ACC112 (cell line): ENCODE measurements around the gene ID3.
A peak's percentile ranks its signal among the peaks of the same experiment; 100 is the strongest.
"Not testable (repeated sequence)": the region's sequence is repeated elsewhere in the genome, so short reads cannot be mapped to it uniquely, and the experiment has no call there.

ENCODE experiments used
- H2AFZ ChIP-seq: fragments of 200-600 bp; sonication (generic); one replicate; pipeline ENCODE4 v1.6.0; 2017; ENCODE audit warnings: antibody characterized with exemption, low read length; ENCODE audit not compliant: unreplicated experiment
- H3K27ac ChIP-seq: fragments of 200-600 bp; sonication (generic); 2 replicates; pipeline ENCODE4 v1.5.1; 2014; ENCODE audit warnings: low read depth, mild to moderate bottlenecking, antibody characterized with exemption, low read length, moderate library complexity
- H3K27me3 ChIP-seq: fragments of 200-600 bp; sonication (generic); 2 replicates; pipeline ENCODE4 v1.6.1; 2014; ENCODE audit warnings: mild to moderate bottlenecking, antibody characterized with exemption, low read length, moderate library complexity, mixed read lengths; ENCODE audit not compliant: insufficient read depth
- H3K36me3 ChIP-seq: fragments of 200-600 bp; sonication (generic); 2 replicates; pipeline ENCODE4 v1.6.1; 2016; ENCODE audit warnings: mild to moderate bottlenecking, antibody characterized with exemption, low read length, moderate library complexity, mixed read lengths; ENCODE audit not compliant: insufficient read depth
- H3K4me1 ChIP-seq: fragments of 200-600 bp; sonication (generic); one replicate; pipeline ENCODE4 v1.6.1; 2016; ENCODE audit warnings: low read length, mixed read lengths; ENCODE audit not compliant: insufficient read depth, unreplicated experiment, control insufficient read depth
- H3K4me3 ChIP-seq: fragments of 200-600 bp; sonication (generic); 2 replicates; pipeline ENCODE4 v1.5.1; 2014; ENCODE audit warnings: mild to moderate bottlenecking, low read depth, low read length
- H3K79me2 ChIP-seq: fragments of 200-600 bp; sonication (generic); one replicate; pipeline ENCODE4 v1.6.0; 2016; ENCODE audit warnings: low read length; ENCODE audit not compliant: control insufficient read depth, unreplicated experiment, insufficient read depth

The ID3 gene

DNA sequence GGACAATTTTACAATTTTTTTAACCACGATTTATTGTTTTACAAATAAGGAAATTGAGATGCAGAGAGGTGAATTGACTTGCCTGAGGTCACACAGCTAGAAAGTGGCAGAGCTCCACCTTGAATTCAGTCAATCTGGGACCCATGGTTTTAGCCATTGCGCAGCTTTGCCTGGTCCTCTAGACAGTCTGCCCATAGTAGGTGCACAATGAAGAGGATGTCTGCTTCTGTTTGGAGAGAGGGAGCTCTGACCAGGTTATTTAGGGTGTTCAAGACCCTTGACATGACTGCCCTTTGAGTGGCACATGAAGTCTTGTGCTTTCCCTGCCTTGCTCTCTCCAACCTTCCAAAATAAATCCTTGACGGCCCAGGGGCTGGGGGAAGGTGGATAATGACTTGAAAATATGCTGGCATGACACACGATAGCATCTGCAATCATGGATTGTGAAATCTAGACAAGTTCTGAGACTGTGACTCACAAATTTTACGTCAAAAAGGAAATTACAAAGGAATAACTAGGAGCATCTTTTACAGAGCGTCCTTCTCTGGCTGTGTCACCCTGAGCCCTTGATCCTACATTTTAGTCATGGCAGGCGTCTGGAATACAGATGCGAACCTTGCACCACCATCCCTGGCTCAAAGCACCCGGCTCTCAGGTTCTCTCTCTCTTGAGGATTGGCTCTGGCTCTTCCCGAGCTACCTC is 26.2 kb upstream of the ID3 start:
- H3K4me1 ChIP-seq = peaks cover 15% of the 10 kb centered on the region
- H3K27me3 ChIP-seq = no peaks in the 10 kb centered on the region
- peak overlapping the region; percentile 53 for H2AFZ ChIP-seq
- H3K27ac ChIP-seq = peak overlapping the region; percentile 96
- no peaks in the 10 kb centered on the region for H3K79me2 ChIP-seq
- H3K4me3 ChIP-seq = no peak overlapping the region
- H3K36me3 ChIP-seq = no peaks in the 10 kb centered on the region

DNA sequence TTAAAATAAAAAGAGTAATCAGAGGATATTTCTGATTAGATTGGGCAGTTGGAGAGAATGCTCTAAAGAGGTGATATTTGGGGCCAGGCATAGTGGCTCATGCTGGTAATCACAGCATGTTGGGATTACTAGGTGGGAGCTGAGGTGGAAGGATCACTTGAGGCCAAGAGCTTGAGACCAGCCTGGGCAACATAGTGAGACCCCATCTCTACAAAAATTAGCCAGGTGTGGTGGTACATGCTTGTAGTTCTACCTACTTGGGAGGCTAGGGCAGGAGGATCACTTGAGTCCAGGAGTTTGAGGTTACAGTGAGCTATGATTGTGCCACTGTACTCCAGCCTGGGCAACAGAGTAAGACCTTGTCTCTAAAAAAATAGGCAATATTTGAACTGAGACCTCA is 24.4 kb upstream of the ID3 start:
- H3K4me3 ChIP-seq, H3K36me3 ChIP-seq, H3K79me2 ChIP-seq, H3K27ac ChIP-seq, H3K27me3 ChIP-seq, H2AFZ ChIP-seq: not testable (repeated sequence)
- peaks cover 18% of the 10 kb centered on the region for H3K4me1 ChIP-seq

DNA sequence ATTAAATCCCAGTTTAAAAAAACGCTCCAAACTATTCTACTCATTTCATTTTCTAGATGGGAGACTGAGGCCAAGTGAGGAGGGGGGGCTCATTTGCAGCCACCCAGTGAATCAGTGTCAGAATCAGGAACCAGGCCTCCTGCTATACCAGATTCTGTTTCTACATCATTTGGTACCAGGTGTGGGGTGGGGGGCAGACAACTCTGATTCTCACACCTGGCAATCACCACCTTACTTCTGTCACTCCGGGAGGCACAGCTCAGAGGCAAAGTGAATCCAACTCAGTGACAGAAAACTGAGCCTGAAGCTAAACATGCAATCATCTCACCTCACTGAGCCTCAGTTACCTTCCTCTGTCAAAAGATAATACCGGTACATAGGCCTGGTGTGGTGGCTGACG is 23.5 kb upstream of the ID3 start:
- Histone ChIP-seq H2AFZ (no peak overlapping the region), H3K4me1 (peaks cover 27% of the 10 kb centered on the region), H3K27ac (no peak overlapping the region), H3K36me3 (no peaks in the 10 kb centered on the region), H3K4me3 (no peak overlapping the region), H3K27me3 (no peaks in the 10 kb centered on the region), H3K79me2 (no peaks in the 10 kb centered on the region)

DNA sequence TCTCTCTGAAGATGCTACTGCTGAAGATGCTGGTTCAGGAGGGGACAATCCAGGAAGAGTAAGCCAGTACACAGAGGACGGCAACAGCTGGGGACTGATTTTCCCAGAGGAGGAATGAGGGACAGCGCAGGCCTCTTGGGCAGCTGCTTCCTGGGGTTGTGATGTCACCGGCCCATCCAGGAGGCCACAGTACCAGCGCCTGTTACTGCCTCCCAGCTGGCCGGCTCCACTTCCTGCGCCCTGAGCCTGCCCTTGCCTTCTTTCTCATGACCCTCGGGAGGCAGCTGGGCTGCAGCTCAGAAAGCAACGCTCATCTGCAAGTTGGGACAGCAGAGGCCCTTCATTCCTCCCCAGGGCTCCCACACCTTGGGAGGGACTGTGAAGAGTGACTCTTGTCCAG is 21.9 kb upstream of the ID3 start:
- no peak overlapping the region for H2AFZ ChIP-seq
- H3K4me1 ChIP-seq = peaks cover 35% of the 10 kb centered on the region
- H3K36me3 ChIP-seq = no peaks in the 10 kb centered on the region
- H3K4me3 ChIP-seq = no peak overlapping the region
- H3K27me3 ChIP-seq = no peaks in the 10 kb centered on the region
- H3K79me2 ChIP-seq = no peaks in the 10 kb centered on the region
- H3K27ac ChIP-seq = no peak overlapping the region

DNA sequence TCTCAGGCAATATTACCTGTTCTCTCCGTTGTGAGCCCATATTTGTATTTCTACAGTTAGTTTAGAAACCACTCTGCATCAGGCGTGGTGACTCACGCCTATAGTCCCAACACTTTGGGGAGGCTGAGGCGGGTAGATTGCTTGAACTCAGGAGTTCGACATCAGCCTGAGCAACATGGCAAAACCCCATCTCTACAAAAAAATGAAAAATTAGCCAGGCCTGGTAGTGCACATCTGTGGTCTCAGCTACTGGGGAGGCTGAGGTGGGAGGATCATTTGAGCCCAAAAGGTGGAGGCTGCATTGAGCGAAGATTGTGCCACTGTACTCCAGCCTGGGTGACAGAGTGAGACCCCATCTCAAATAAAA is 19.7 kb upstream of the ID3 start:
- no peaks in the 10 kb centered on the region for H3K36me3 ChIP-seq
- no peak overlapping the region for H2AFZ ChIP-seq
- H3K27me3 ChIP-seq = no peaks in the 10 kb centered on the region
- no peaks in the 10 kb centered on the region for H3K79me2 ChIP-seq
- peak overlapping the region; percentile 93 for H3K27ac ChIP-seq
- no peak overlapping the region for H3K4me3 ChIP-seq
- H3K4me1 ChIP-seq = peaks cover 35% of the 10 kb centered on the region

DNA sequence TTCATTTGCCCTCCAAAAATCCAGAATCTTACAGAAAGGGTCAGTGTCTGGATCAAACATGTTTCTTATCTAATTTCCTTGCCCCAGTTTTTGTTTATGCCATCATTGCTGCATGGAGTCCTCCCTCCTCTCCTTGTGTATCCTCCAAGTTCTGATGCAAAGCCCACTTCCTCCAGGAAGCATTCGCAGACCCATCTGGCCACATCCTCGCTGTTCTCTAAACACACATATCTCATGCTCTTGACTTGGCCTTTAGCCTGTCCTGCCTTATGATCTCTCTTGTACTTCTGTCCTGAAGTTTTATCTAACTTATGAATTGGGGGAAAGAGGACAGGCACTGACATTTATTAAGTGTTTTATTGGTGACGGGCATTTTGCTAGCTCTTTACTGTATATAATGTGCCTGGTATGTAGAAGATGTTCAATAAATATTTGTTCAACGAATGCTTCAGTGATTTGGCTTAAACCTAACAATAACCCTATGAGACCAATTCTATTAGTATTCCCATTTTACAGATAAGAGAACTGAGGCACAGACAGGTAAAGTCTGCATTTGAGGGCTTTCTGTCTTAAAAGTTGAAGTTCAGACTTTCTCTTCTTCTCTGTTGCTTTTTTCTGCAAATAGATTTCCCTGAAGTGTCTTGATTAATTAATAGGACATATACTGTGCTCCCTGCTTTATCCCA is 19.2 kb upstream of the ID3 start:
- Histone ChIP-seq H3K27me3 (no peaks in the 10 kb centered on the region), H3K4me1 (peaks cover 35% of the 10 kb centered on the region), H3K4me3 (no peak overlapping the region; the same call in 1 of the 2 replicates), H3K27ac (peak overlapping the region; percentile 93), H3K36me3 (no peaks in the 10 kb centered on the region), H3K79me2 (no peaks in the 10 kb centered on the region), H2AFZ (no peak overlapping the region)

DNA sequence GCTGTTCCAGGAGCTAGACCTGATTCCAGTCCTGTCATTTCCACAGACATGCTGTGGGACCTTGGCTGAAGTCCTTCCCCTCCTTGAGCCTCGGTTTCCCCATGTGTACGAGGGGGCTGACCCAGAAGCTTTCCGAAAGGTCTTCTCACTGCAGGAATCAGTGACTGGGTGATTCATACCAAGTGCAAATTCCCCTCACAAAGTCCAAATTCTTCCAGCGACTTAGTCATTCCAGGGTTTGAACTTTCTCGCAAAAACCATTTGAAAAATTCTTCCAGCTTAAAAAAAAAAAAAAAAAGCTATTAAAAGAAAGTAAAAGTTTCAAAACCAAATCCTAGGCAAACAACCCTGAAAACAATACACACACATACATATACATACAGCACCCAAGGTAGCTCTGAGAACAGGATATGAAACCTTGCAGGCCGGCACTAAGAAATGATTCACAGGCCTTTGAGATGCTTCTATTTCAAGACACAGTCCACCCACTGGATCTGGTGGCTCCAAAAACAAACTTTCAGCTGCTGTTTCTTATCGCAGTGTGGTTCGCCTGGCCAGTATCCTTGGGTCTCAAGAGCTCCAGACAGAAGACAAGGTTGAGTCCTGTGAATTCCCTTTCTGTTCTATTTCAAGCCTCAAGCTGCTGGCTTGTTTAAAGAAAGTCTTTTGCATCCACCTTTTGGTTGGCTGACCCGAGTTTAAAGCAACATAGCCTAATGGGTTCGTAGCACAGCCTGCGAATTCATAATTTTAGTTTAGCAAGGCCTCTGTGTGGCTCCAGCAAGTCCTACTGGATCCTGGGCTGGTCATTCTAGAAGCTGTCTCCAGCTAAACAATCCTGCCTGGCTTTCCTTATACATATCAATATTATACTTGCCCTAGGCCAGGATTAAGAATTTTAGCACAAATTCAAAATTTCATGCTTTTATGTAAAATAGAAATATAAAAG is 18.0 kb upstream of the ID3 start:
- H3K4me1 ChIP-seq = peaks cover 35% of the 10 kb centered on the region
- H3K27me3 ChIP-seq = no peaks in the 10 kb centered on the region
- H3K36me3 ChIP-seq = no peaks in the 10 kb centered on the region
- H3K27ac ChIP-seq = peak overlapping the region; percentile 93
- H3K4me3 ChIP-seq = peak overlapping the region; percentile 28
- no peaks in the 10 kb centered on the region for H3K79me2 ChIP-seq
- peak overlapping the region; percentile 57 for H2AFZ ChIP-seq

DNA sequence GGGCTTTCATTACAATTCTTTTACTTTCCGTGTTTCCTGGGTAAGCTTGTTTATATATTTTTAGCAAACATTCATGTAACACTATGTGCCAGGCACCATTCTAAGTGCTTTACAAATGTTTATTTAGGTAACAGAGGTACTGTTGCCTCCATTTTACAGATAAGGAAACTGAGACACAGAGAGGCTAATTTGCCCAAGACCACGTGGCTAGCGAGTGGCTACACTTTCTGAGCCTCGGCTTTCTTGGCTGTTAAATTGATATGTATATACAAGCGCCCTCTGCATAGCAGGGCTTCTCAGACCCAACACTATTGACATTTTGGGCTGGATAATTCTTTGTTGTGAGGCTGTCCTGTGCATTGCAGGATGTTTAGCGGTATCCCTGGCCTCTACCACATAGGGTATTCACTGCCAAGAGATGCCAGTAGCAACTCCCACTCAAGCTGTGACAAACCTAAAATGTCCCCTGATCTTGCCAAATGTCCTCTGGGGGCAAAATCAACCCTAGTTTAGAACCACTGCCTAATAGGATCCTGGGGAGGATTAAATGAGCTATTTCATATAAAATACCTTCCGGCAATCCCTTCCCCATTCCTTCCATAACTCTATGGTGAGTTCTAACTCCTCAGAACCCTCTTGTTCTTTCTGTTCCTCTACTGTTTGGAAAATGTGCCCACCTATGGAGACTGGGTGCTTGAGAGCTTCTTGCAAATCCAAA is 17.2 kb upstream of the ID3 start:
- peak overlapping the region; percentile 57 for H2AFZ ChIP-seq
- no peaks in the 10 kb centered on the region for H3K79me2 ChIP-seq
- peak overlapping the region; percentile 28 for H3K4me3 ChIP-seq
- peaks cover 35% of the 10 kb centered on the region for H3K4me1 ChIP-seq
- H3K27me3 ChIP-seq = no peaks in the 10 kb centered on the region
- no peaks in the 10 kb centered on the region for H3K36me3 ChIP-seq
- peak overlapping the region; percentile 93 for H3K27ac ChIP-seq

DNA sequence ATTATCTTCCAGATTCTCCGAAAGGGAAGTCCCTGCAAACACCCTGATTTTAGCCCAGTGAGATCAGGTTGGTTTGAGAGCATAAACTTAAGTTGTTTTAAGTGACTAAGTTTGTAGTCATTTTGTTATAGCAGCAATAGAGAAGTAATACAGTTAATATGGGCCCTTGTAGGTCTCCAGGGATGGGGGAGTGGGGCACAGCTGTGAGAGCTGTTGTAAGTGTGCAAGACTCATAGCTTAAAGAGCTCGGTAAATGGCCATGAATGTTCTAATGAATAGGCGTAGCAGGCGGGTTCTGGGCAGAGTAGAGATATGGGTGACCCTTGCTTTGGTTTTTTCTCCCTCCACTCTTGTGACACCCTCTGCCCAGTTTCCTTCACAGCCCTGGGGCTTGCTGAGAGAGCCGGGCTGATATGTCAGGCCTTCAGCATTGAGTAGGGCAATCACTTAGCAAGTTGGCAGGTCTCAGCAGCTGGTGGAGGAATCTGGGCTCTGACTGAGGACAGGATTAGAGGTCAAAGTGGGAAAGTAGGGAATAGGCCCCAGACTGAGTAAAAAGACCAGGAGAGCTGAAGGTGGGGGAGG is 16.0 kb upstream of the ID3 start:
- no peak overlapping the region for H2AFZ ChIP-seq
- no peak overlapping the region for H3K4me3 ChIP-seq
- no peaks in the 10 kb centered on the region for H3K36me3 ChIP-seq
- no peaks in the 10 kb centered on the region for H3K27me3 ChIP-seq
- peak overlapping the region; percentile 93 for H3K27ac ChIP-seq
- peaks cover 35% of the 10 kb centered on the region for H3K4me1 ChIP-seq
- H3K79me2 ChIP-seq = no peaks in the 10 kb centered on the region

DNA sequence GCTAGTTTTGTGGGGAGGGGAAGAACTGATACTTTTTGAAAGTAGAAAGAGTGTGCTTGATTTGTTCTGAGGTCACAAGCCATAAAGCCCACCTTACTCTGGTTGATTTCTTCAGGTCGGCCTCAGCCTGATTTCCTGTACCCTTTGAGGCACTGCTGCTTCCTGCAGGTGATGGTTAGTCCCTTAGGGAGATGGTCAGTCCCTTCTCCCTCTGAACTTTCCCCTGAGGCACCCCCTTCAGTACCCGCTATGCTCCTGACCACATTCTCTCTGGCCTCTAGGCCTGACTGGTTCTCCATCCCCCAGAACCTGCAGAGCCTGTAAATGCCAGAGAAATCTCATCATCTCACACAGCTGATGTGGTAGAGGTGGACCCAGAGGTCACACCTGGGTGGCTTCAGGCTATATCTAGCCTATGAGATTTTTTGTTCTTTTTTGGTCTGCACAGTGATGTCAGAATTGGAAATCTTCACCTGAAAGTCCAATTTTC is 15.0 kb upstream of the ID3 start:
- no peak overlapping the region for H2AFZ ChIP-seq
- no peaks in the 10 kb centered on the region for H3K79me2 ChIP-seq
- H3K4me3 ChIP-seq = no peak overlapping the region
- no peaks in the 10 kb centered on the region for H3K27me3 ChIP-seq
- no peaks in the 10 kb centered on the region for H3K36me3 ChIP-seq
- H3K27ac ChIP-seq = no peak overlapping the region
- peaks cover 35% of the 10 kb centered on the region for H3K4me1 ChIP-seq
